Thoracic aorta (tissue), 2 donors: ENCODE results near the gene MPHOSPH9. TPM values are rescaled to one million over a fixed set of nuclear protein-coding genes. Genes with fewer than 3 reads are reported as not detected.

ENCODE experiments used
- ATAC-seq: fragments of 150-250 bp; one replicate; pipeline ENCODE4 v1.8.0; 2017; ENCODE audit warnings: low read depth; ENCODE audit not compliant: insufficient number of reproducible peaks, low FRiP score
- DNase-seq: peaks from one replicate; pipeline ENCODE4 v3.0.0-alpha.2; 2020; ENCODE audit warnings: low spot score
- H3K27ac ChIP-seq, 2 donors: fragments of 200-600 bp; sonication (generic); 1 replicate in 1 of 2; 2 replicates in 1 of 2; pipeline ENCODE4 v1.5.1; 2016; ENCODE audit warnings: mild to moderate bottlenecking in 2 of 2, moderate library complexity in 2 of 2
- H3K27me3 ChIP-seq: fragments of 200-600 bp; sonication (generic); replicated peaks from 2 replicates; pipeline ENCODE4 v1.6.0; 2016; ENCODE audit warnings: mild to moderate bottlenecking; ENCODE audit not compliant: insufficient read depth
- H3K36me3 ChIP-seq: fragments of 200-600 bp; sonication (generic); one replicate; pipeline ENCODE4 v1.5.1; 2016
- H3K4me1 ChIP-seq, 2 donors: fragments of 200-600 bp; sonication (generic); 1 replicate in 1 of 2; 2 replicates in 1 of 2; pipeline versions ENCODE4 v1.5.1 to v1.6.0; 2016; ENCODE audit warnings: low read depth in 2 of 2, mild to moderate bottlenecking in 1 of 2; ENCODE audit not compliant: control insufficient read depth in 1 of 2
- H3K4me3 ChIP-seq: fragments of 200-600 bp; sonication (generic); 2 replicates; pipeline ENCODE4 v1.5.1; 2016; ENCODE audit warnings: mild to moderate bottlenecking
- H3K9me3 ChIP-seq: fragments of 200-600 bp; sonication (generic); 2 replicates; pipeline ENCODE4 v1.5.1; 2016
- total RNA-seq, 2 donors: library from RNA; depleted of rRNA; stranded (reverse); fragments of >200 nt; gene quantifications; one replicate each; pipeline versions ENCODE4 v1.1.0 to v1.2.3, GENCODE V29; 2016
- TF ChIP-seq, protein P1 (sequence below): fragments of 200-600 bp; sonication (generic); IDR thresholded peaks from one replicate; pipeline ENCODE4 v1.5.1; 2019; ENCODE audit warnings: antibody characterized with exemption

Gene MPHOSPH9
- total RNA-seq, 2 donors from 2014 or later, result 7.6 to 44.0 TPM

DNA sequence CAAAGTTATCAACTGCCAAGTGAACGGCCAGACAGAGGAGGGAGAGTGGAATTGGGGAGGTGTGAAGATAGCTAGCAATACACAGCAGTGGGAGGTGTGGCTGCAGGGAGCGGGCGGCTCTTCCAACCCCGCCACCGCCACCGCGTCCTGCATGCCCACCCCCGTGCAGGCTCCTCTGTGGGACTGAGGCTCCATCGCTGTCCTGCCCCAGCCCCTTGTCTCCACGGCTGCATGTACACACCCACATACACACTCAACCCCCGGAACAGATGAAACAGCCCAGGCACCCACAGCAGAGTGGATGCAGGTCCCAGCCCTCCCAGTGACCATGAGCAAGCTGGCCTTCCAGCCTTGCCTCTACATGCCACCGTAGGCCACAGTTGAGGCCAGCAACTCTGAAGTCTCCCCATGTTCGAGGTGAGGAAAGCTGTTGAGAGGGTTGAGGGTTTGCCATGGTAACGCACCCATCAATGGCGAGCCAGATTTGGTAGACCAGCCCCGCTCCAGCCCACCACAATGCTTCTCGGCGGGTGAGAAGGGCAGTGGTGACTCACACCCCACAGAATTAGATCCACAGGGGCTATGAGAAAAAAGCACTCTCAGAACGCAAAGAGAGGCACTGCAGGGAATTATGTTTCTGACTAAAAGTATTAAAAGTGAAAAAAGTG is 121.3 kb downstream of the MPHOSPH9 start:
- H3K27me3 ChIP-seq, result no peaks in the 10 kb centered on the region
- H3K4me3 ChIP-seq, result no peak overlapping the region
- TF ChIP-seq, protein P1, sequence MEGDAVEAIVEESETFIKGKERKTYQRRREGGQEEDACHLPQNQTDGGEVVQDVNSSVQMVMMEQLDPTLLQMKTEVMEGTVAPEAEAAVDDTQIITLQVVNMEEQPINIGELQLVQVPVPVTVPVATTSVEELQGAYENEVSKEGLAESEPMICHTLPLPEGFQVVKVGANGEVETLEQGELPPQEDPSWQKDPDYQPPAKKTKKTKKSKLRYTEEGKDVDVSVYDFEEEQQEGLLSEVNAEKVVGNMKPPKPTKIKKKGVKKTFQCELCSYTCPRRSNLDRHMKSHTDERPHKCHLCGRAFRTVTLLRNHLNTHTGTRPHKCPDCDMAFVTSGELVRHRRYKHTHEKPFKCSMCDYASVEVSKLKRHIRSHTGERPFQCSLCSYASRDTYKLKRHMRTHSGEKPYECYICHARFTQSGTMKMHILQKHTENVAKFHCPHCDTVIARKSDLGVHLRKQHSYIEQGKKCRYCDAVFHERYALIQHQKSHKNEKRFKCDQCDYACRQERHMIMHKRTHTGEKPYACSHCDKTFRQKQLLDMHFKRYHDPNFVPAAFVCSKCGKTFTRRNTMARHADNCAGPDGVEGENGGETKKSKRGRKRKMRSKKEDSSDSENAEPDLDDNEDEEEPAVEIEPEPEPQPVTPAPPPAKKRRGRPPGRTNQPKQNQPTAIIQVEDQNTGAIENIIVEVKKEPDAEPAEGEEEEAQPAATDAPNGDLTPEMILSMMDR, result no peak
- ATAC-seq (no peak), DNase-seq (no peak)
- no peaks in the 10 kb centered on the region for H3K9me3 ChIP-seq
- peaks cover 33 to 75% of the 10 kb centered on the region in 2 donors for H3K4me1 ChIP-seq
- H3K36me3 ChIP-seq, result no peaks in the 10 kb centered on the region
- H3K27ac ChIP-seq, result no peak overlapping the region

DNA sequence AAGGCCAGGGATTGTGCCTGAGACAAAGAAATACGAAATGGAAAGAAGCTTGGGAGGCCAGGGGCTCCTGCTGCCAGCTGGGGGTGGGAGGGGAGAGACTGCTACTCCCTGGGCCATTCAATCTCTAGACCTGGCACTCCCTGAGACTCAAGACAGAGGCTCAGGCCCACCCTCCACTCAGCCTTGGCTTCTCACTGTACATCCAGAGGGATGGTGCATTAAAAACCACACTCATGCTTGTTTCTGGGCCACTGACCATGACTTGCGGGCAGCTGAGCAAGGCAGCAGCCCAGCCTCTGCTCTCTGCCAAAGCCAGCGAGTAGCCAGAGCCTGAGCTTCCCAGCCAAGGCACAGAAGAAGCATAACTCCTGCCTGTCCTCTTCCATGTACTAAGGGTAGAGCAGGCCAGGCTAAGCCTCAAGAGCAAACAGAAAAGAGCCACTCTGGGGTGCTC is 123.6 kb downstream of the MPHOSPH9 start:
- H3K4me1 ChIP-seq, result peaks cover 16 to 55% of the 10 kb centered on the region in 2 donors
- TF ChIP-seq, protein P1, result no peak
- no peaks in the 10 kb centered on the region for H3K9me3 ChIP-seq
- H3K4me3 ChIP-seq, result peak overlapping the region; percentile 12
- DNase-seq, result no peak
- H3K27ac ChIP-seq, result peak overlapping the region; percentile 36 to 53
- no peak for ATAC-seq
- no peaks in the 10 kb centered on the region for H3K27me3 ChIP-seq
- H3K36me3 ChIP-seq, result no peaks in the 10 kb centered on the region

DNA sequence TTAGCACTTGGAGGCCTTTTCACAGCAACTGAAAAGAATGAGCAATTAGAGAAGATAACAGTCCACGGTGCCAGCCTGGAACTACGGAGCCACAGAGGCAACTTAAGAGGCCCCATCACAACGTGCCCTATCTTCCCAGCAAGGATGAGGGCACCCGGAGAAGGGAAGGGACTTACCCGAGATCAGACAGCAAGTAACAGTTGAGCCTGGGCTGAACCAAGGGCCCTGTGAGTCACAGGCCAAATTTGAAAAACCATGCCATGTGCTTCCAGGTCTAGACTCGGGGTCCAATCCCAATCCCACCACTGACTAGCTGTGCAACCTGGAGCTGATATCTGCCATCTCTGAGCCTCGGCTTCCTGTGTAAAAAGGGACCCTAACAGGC is 124.3 kb downstream of the MPHOSPH9 start:
- peaks cover 16 to 52% of the 10 kb centered on the region in 2 donors for H3K4me1 ChIP-seq
- ATAC-seq (no peak), DNase-seq (no peak)
- H3K36me3 ChIP-seq, result no peaks in the 10 kb centered on the region
- no peaks in the 10 kb centered on the region for H3K27me3 ChIP-seq
- TF ChIP-seq, protein P1, result no peak
- H3K4me3 ChIP-seq, result no peak overlapping the region
- H3K9me3 ChIP-seq, result no peaks in the 10 kb centered on the region
- peak overlapping the region; percentile 36 to 53 for H3K27ac ChIP-seq

DNA sequence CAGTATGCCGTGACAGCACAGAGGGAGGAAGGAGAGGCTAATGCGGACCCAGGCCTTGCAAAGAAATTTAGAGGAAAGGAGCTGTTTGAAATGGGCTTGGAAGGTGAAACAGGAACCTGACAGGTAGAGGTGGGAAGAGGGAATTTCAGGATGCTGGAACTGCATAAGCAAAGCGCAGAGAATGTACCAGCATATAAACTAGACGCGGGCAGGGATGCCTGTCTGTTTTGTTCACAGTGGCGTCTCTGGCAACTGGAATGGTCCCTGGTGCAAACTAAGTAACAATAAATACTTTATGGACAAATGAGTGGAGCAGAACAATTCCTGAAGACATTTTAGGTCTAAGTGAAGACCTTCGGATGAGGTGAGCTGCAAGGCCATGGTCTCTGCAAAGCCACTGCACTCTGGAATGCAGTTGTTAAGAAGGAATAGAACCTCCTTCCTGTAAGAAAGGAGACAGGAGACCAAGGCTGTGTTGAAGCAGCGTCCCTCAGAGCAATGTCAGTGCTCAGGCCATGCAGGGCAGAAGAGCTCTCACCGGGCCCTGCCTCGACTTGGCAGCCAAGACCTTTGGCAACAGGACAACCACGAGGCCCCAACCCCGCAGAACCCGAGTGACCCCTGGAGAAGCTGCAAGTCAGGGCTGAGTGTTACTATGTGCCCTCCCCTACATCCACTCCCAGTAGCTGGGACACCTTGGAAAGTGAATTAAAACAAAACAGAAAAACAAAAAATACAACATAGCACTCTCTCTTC is 124.8 kb downstream of the MPHOSPH9 start:
- DNase-seq (no peak), ATAC-seq (no peak)
- no peak overlapping the region for H3K4me3 ChIP-seq
- peak overlapping the region in 1 of 2 donors; percentile 53 for H3K27ac ChIP-seq
- H3K9me3 ChIP-seq, result no peaks in the 10 kb centered on the region
- no peaks in the 10 kb centered on the region for H3K36me3 ChIP-seq
- H3K4me1 ChIP-seq, result peaks cover 16 to 48% of the 10 kb centered on the region in 2 donors
- TF ChIP-seq, protein P1, result no peak
- H3K27me3 ChIP-seq, result no peaks in the 10 kb centered on the region

DNA sequence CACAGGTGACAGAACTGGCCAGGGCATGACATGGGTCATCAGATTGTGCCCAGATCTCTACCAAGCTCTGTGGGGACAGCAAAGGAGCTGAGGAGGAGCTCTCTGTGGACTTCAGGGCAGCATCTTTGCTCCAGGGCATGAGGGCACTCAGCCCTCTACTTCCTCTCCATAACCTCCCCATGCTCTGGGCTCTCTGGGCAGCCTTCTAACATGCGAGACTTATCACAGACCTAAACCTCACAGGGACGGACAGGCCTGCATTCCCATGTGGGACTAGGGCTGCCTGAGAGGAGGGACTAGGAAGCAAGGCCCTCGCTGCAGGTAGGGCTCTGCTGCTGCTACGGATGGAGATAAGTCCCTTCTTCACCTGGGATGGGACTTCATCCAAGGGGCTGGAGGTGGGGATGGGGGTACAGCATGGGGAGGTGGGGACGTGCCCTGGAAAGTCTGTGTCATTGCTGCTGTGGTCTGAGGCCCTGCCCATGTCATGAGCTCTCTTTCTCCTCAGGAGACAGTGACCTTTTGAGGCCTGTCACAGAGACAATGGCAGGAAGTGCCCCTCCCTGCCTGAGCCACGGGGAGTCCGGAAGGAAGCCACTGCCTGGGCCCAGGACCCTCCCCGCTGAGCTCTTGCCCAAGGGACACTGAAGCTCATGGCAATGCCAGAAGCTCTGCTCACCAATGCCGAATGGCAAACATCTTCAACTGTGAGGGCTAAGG is 126.1 kb downstream of the MPHOSPH9 start:
- no peak for ATAC-seq
- Histone ChIP-seq H3K27ac (no peak overlapping the region), H3K36me3 (no peaks in the 10 kb centered on the region), H3K4me1 (peaks cover 16 to 36% of the 10 kb centered on the region in 2 donors), H3K27me3 (no peaks in the 10 kb centered on the region), H3K9me3 (no peaks in the 10 kb centered on the region), H3K4me3 (no peak overlapping the region)
- TF ChIP-seq, protein P1, result no peak
- DNase-seq, result no peak
